H1 (cell line): ENCODE data around the gene RAB10. TPM values are rescaled to one million over a fixed set of nuclear protein-coding genes. Genes with fewer than 3 reads are reported as not detected.
"Not testable (repeated sequence)": the region's sequence is repeated elsewhere in the genome, so short reads cannot be mapped to it uniquely, and the experiment has no call there.

Experiments
- CTCF ChIA-PET: fragments of 300-600 bp; sonication (Branson Sonifier 250); formaldehyde crosslinking; loops from one replicate; lab custom pipeline; 2021; ENCODE audit not compliant: partially characterized antibody; lab: Charles Lee
- POLR2A ChIA-PET: fragments of 300-600 bp; sonication (Branson Sonifier 250); formaldehyde crosslinking; loops from one replicate; lab custom pipeline; 2021; ENCODE audit warnings: inconsistent platforms; ENCODE audit not compliant: partially characterized antibody; lab: Charles Lee
- DNase-seq, 2 experiments: peaks; one replicate each; pipeline versions ENCODE4 v3.0.0 to v3.0.0-alpha.2; 2010 to 2022; ENCODE audit warnings: low spot score in 2 of 2, low read depth in 1 of 2, mixed read lengths in 1 of 2
- FAIRE-seq: peaks from 2 replicates; lab custom pipeline; 2011; peaks lifted over from hg19 to GRCh38; lab: Jason Lieb, UNC
- H2AFZ ChIP-seq: 2 replicates; pipeline ENCODE4 v1.8.1; 2012; ENCODE audit warnings: low read length, inconsistent platforms
- H2AK5ac ChIP-seq: 2 replicates; pipeline ENCODE4 v1.6.1; 2013; ENCODE audit warnings: low read depth, low read length
- H2BK120ac ChIP-seq: replicated peaks from 2 replicates; pipeline ENCODE3; 2013; ENCODE audit warnings: low read depth, low read length, inconsistent platforms
- H2BK12ac ChIP-seq: 2 replicates; pipeline ENCODE4 v1.6.1; 2013; ENCODE audit warnings: low read depth, low read length
- H2BK15ac ChIP-seq: 2 replicates; pipeline ENCODE4 v1.6.1; 2013; ENCODE audit warnings: low read length
- H2BK20ac ChIP-seq: 2 replicates; pipeline ENCODE4 v1.6.1; 2013; ENCODE audit warnings: low read length
- H2BK5ac ChIP-seq: 2 replicates; pipeline ENCODE4 v1.6.1; 2013; ENCODE audit warnings: low read depth, low read length
- H3K14ac ChIP-seq: 2 replicates; pipeline ENCODE4 v1.6.1; 2013; ENCODE audit warnings: inconsistent platforms; ENCODE audit not compliant: insufficient read length
- H3K18ac ChIP-seq: 2 replicates; pipeline ENCODE4 v1.6.1; 2013; ENCODE audit warnings: low read length; ENCODE audit errors: extremely low read depth
- H3K23ac ChIP-seq: 2 replicates; pipeline ENCODE4 v1.6.1; 2013; ENCODE audit warnings: inconsistent platforms; ENCODE audit not compliant: insufficient read length
- H3K23me2 ChIP-seq: 2 replicates; pipeline ENCODE4 v1.6.1; 2013; ENCODE audit warnings: low read depth, low read length
- H3K27ac ChIP-seq: 2 replicates; pipeline ENCODE4 v1.6.1; 2011; ENCODE audit warnings: low read depth, low read length, inconsistent platforms
- H3K27me3 ChIP-seq, 4 experiments: replicated peaks in 1 of 4; 1 replicate in 1 of 4; 2 replicates in 3 of 4; pipeline versions ENCODE4 v1.6.1 to v1.8.1; 2011 to 2013; ENCODE audit warnings: low read length in 3 of 4, mild to moderate bottlenecking in 3 of 4, inconsistent platforms in 2 of 4, mixed read lengths in 2 of 4, moderate library complexity in 1 of 4; ENCODE audit not compliant: control insufficient read depth in 3 of 4, insufficient read depth in 3 of 4; ENCODE audit errors: extremely low read depth in 1 of 4
- H3K36me3 ChIP-seq, 4 experiments: 2 replicates each; pipeline versions ENCODE4 v1.6.1 to v1.8.1; 2011 to 2013; ENCODE audit warnings: mild to moderate bottlenecking in 4 of 4, low read length in 3 of 4, moderate library complexity in 2 of 4, control low read depth in 1 of 4, inconsistent platforms in 1 of 4; ENCODE audit not compliant: insufficient read depth in 4 of 4, control insufficient read depth in 2 of 4
- H3K4ac ChIP-seq: replicated peaks from 2 replicates; pipeline ENCODE3; 2013; ENCODE audit warnings: low read length, low read depth, mixed read lengths, inconsistent platforms; ENCODE audit not compliant: insufficient read length
- H3K4me1 ChIP-seq, 4 experiments: replicated peaks in 1 of 4; 1 replicate in 1 of 4; 2 replicates in 3 of 4; pipeline versions ENCODE4 v1.6.1 to v1.8.1; 2011 to 2013; ENCODE audit warnings: low read length in 3 of 4, inconsistent platforms in 2 of 4, mixed read lengths in 1 of 4; ENCODE audit not compliant: insufficient read depth in 4 of 4, control insufficient read depth in 3 of 4
- H3K4me2 ChIP-seq, 2 experiments: 2 replicates each; pipeline versions ENCODE4 v1.6.1 to v1.8.1; 2011 to 2013; ENCODE audit warnings: low read depth in 2 of 2, low read length in 2 of 2, control low read depth in 1 of 2, inconsistent platforms in 1 of 2, mild to moderate bottlenecking in 1 of 2; ENCODE audit not compliant: insufficient read depth in 1 of 2
- H3K4me3 ChIP-seq, 4 experiments: fragments of 200-600, 300-600 bp in 1 of 4; sonication (generic), shearing (Covaris generic), sonication (Bioruptor Twin) in 1 of 4; 2 replicates each; pipeline versions ENCODE4 v1.5.1 to v1.8.1; 2011 to 2016; ENCODE audit warnings: low read length in 4 of 4, low read depth in 3 of 4, control low read depth in 2 of 4, inconsistent platforms in 2 of 4, mild to moderate bottlenecking in 2 of 4, mixed read lengths in 1 of 4, moderate library complexity in 1 of 4; ENCODE audit not compliant: insufficient read depth in 2 of 4; ENCODE audit errors: extremely low read depth in 1 of 4
- H3K56ac ChIP-seq: replicated peaks from 2 replicates; pipeline ENCODE3; 2013; ENCODE audit warnings: low read depth, mild to moderate bottlenecking, mixed read lengths, low read length, inconsistent platforms; ENCODE audit not compliant: insufficient read length
- H3K79me1 ChIP-seq: 2 replicates; pipeline ENCODE4 v1.6.1; 2013; ENCODE audit warnings: low read depth, low read length, control low read depth
- H3K79me2 ChIP-seq, 2 experiments: 2 replicates each; pipeline versions ENCODE4 v1.6.1 to v1.8.1; 2012 to 2013; ENCODE audit warnings: low read length in 2 of 2, mild to moderate bottlenecking in 2 of 2, inconsistent platforms in 1 of 2; ENCODE audit not compliant: insufficient read depth in 2 of 2, control insufficient read depth in 1 of 2
- H3K9ac ChIP-seq, 4 experiments: replicated peaks in 1 of 4; 1 replicate in 1 of 4; 2 replicates in 3 of 4; pipeline versions ENCODE4 v1.6.1 to v1.8.1; 2011 to 2013; ENCODE audit warnings: low read depth in 3 of 4, low read length in 3 of 4, control low read depth in 2 of 4, mild to moderate bottlenecking in 2 of 4, moderate library complexity in 2 of 4, inconsistent platforms in 1 of 4; ENCODE audit errors: extremely low read depth in 1 of 4
- H3K9me3 ChIP-seq, 2 experiments: 2 replicates each; pipeline versions ENCODE4 v1.6.1 to v1.8.1; 2012 to 2013; ENCODE audit warnings: mild to moderate bottlenecking in 2 of 2, moderate library complexity in 2 of 2, control low read depth in 1 of 2, inconsistent platforms in 1 of 2, low read depth in 1 of 2, low read length in 1 of 2, mixed read lengths in 1 of 2; ENCODE audit not compliant: insufficient read depth in 2 of 2
- H4K20me1 ChIP-seq, 2 experiments: replicated peaks in 1 of 2; 2 replicates each; pipeline versions ENCODE3 to v1.8.1; 2011 to 2013; ENCODE audit warnings: inconsistent platforms in 2 of 2, low read length in 2 of 2, mild to moderate bottlenecking in 1 of 2; ENCODE audit not compliant: insufficient read depth in 2 of 2, control insufficient read depth in 1 of 2
- H4K5ac ChIP-seq: 2 replicates; pipeline ENCODE4 v1.6.1; 2013; ENCODE audit warnings: low read length, low read depth, mixed read lengths, inconsistent platforms; ENCODE audit not compliant: insufficient read length
- H4K8ac ChIP-seq: 2 replicates; pipeline ENCODE4 v1.8.0; 2013; ENCODE audit warnings: mild to moderate bottlenecking, moderate library complexity, low read length, inconsistent platforms; ENCODE audit not compliant: insufficient read depth; ENCODE audit errors: extremely low read depth
- H4K91ac ChIP-seq: replicated peaks from 2 replicates; pipeline ENCODE3; 2013; ENCODE audit warnings: low read length, mixed read lengths, inconsistent platforms; ENCODE audit not compliant: insufficient read length
- GTF2F1 ChIP-seq: IDR thresholded peaks from 2 replicates; pipeline ENCODE4 v1.6.1; 2012; ENCODE audit warnings: low read depth, low read length, improper control_type of control experiment, borderline replicate concordance
- WGBS, 2 experiments: shearing (Covaris generic) in 1 of 2; methylation state at CpG; one replicate each; pipeline versions ENCODE4 v1.1.6 to v1.1.7; 2013 to 2015; ENCODE audit warnings: low lambda C conversion rate in 2 of 2, mixed read lengths in 2 of 2, inconsistent platforms in 1 of 2, low coverage in 1 of 2, missing lambda C conversion rate in 1 of 2; ENCODE audit not compliant: insufficient replicate concordance in 2 of 2, insufficient coverage in 1 of 2, insufficient read length in 1 of 2; ENCODE audit errors: extremely low coverage in 1 of 2, missing lambda C conversion rate in 1 of 2; 5-methylcytosine and 5-hydroxymethylcytosine counted together
- polyA plus RNA-seq, 7 experiments: library from polyadenylated mRNA; depleted of rRNA in 3 of 7; stranded (reverse) in 5 of 7; unstranded in 2 of 7; fragments of >200 nt in 5 of 7; fragments of 200-250 nt in 2 of 7; gene quantifications; 1 replicate in 5 of 7; 2 replicates in 1 of 7; 4 replicates in 1 of 7; pipeline versions ENCODE4 v1.2.1 to v1.2.3, GENCODE V29; 2011 to 2013; ENCODE audit warnings: missing spikeins in 2 of 7, mixed read lengths in 2 of 7
- total RNA-seq: library from RNA; stranded (reverse); fragmentation: NEBNext Ultra II Directional; extraction: Animal tissue kit (Norgen Biotek cat#: 25700); gene quantifications from 2 replicates; pipeline ENCODE4 v1.2.1, GENCODE V29; 2021

Gene RAB10
- total and polyA plus RNA-seq, 2 of the 8 experiments (the other 6 are each of a cell fraction or from before 2014, with no cell fraction given) = 42.6 to 136 TPM

DNA sequence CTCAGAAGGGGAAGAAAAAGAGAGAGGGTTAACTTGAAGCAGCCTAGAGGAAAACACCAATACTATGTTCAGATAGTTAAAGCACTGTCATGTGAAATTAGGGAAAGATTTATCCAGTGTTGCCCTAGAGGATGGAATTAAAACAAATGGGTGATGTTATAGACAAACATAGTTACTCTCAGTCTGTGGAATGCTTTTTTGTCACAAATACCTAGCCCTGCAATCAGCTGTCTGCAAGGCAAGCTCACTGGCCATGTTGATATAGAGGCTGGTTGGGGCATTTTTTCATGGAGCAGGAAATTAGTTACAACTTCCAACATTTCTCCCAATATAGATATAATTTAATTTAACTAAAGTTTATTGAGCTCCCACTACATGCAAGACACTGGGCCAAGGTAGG lies 8.4 kb upstream of the RAB10 start:
- FAIRE-seq = no peak
- Histone ChIP-seq H3K4me1 (no peaks in the 10 kb centered on the region), H3K4me2 (no peak overlapping the region), H3K14ac (no peak overlapping the region), H3K4me3 (no peak overlapping the region), H2BK5ac (no peak overlapping the region), H2AFZ (no peak overlapping the region), H3K27me3 (no peaks in the 10 kb centered on the region), H2BK15ac (no peak overlapping the region), H3K9me3 (no peaks in the 10 kb centered on the region), H3K56ac (no peak overlapping the region), H4K20me1 (no peaks in the 10 kb centered on the region), H4K5ac (no peak overlapping the region), H4K91ac (no peak overlapping the region), H2AK5ac (no peak overlapping the region), H3K36me3 (no peaks in the 10 kb centered on the region), H3K27ac (no peak overlapping the region), H4K8ac (no peak overlapping the region), H3K4ac (no peak overlapping the region), H3K79me1 (no peaks in the 10 kb centered on the region), H2BK12ac (no peak overlapping the region), H2BK20ac (no peak overlapping the region), H2BK120ac (no peak overlapping the region), H3K18ac (no peak overlapping the region), H3K79me2 (no peaks in the 10 kb centered on the region), H3K23ac (no peak overlapping the region), H3K9ac (no peak overlapping the region), H3K23me2 (no peaks in the 10 kb centered on the region)
- TF ChIP-seq GTF2F1 = no peak
- DNase-seq = no peak
- ChIA-PET CTCF (interaction anchor here (0.6 to 1.8 kb wide), 3 partner anchors 34 to 50 kb away, joined by 4 to 9 read pairs (median 9); no protein-coding TSS in a partner anchor), POLR2A (interaction anchor here (0.7 to 1.9 kb wide), 3 partner anchors 8 to 49 kb away, joined by 3 to 9 read pairs (median 4); partner anchors contain the start of gene RAB10)

DNA sequence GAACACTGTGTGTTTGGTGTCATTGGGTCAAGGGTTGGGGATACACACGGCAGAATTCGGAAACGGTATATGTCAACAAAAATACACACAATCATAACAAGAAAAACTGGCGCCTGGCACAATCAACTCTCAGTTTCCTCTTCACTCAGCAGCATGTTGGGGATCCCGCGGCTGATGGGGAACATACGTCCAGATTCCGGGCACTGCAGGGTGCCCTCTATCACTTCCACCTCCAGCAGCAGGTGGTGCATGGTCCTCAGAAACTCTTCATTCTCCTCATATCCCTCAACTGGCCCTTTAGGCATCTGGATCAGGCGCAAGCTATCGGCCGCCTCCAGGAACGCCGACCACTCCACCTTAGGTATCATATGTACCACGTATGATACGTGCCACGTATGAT lies 5.8 kb upstream of the RAB10 start:
- H3K9ac ChIP-seq, H3K23ac ChIP-seq, H3K23me2 ChIP-seq, H3K4me2 ChIP-seq, H4K20me1 ChIP-seq, H2AK5ac ChIP-seq, H3K4ac ChIP-seq, H3K14ac ChIP-seq, H3K27me3 ChIP-seq, DNase-seq, H2BK20ac ChIP-seq, H4K8ac ChIP-seq, FAIRE-seq, H3K27ac ChIP-seq, H3K79me1 ChIP-seq, H2BK5ac ChIP-seq, H3K4me1 ChIP-seq, H2BK120ac ChIP-seq, H3K9me3 ChIP-seq, H3K56ac ChIP-seq, H4K91ac ChIP-seq, H3K4me3 ChIP-seq, H3K36me3 ChIP-seq, H3K18ac ChIP-seq, H2BK15ac ChIP-seq, H3K79me2 ChIP-seq, H2AFZ ChIP-seq, H4K5ac ChIP-seq: not testable (repeated sequence)
- POLR2A ChIA-PET = interaction anchor here (0.6 to 1.3 kb wide), 3 partner anchors 10 to 509 kb away, joined by 3 read pairs; partner anchors contain the start of gene KIF3C
- 93% methylated on average over 16 of the region's 16 CpGs; no CpG with 5 or more reads in 1 of the 2 experiments for WGBS, 2 experiments
- CTCF ChIA-PET = interaction anchor here (0.7 to 1.6 kb wide), 9 partner anchors 12 to 147 kb away, joined by 3 to 6 read pairs (median 3); no protein-coding TSS in a partner anchor
- H2BK12ac ChIP-seq = 0 out of 2 replicates have a peak overlapping the region, but pooled peaks have one; percentile 50
